Thyroid gland (tissue), 4 donors: ENCODE results near the gene ZNF346.

Source experiments
- CTCF ChIP-seq, 6 experiments: fragments of 200-600 bp in 3 of 6; fragments of 450-650 bp in 3 of 6; sonication (generic) in 3 of 6; IDR thresholded peaks; one replicate each; pipeline ENCODE4 v1.5.1; 2016 to 2019; ENCODE audit warnings: antibody characterized with exemption in 6 of 6, mild to moderate bottlenecking in 2 of 6, inconsistent platforms in 1 of 6, moderate library complexity in 1 of 6
- POLR2A ChIP-seq, 2 donors: fragments of 450-650 bp; IDR thresholded peaks; one replicate each; pipeline ENCODE4 v1.6.1; 2017; ENCODE audit warnings: antibody characterized with exemption in 2 of 2, mild to moderate bottlenecking in 2 of 2, moderate library complexity in 1 of 2

GRCh38 chr5:177112589-177113220, 90.2 kb downstream of the ZNF346 start:
- TF ChIP-seq CTCF (IDR thresholded peaks at IDR 0.05) (no peak), POLR2A (IDR thresholded peaks at IDR 0.05) (no peak)
